Measurements from ENCODE around the gene ARFRP1.

ARFRP1 gene

GRCh38 chr20:63690003-63690897 is 17.5 kb downstream of the ARFRP1 start:
- DNase-seq, result no peak

GRCh38 chr20:63689046-63690002 is 18.5 kb downstream of the ARFRP1 start:
- DNase-seq, result no peak

GRCh38 chr20:63688228-63689045 is 19.3 kb downstream of the ARFRP1 start:
- DNase-seq, result no peak

GRCh38 chr20:63687419-63688178 is 20.2 kb downstream of the ARFRP1 start:
- no peak for DNase-seq

GRCh38 chr20:63686492-63687321 is 21.1 kb downstream of the ARFRP1 start:
- DNase-seq, result no peak

- DNase-seq, result no peak
Observed at GRCh38 chr20:63686094-63686491, 21.7 kb downstream of the ARFRP1 start.

GRCh38 chr20:63685269-63686026 is 22.3 kb downstream of the ARFRP1 start:
- no peak for DNase-seq

- DNase-seq, result no peak
Observed at GRCh38 chr20:63682384-63683139, 25.2 kb downstream of the ARFRP1 start.

- DNase-seq, result no peak
Observed at GRCh38 chr20:63681609-63682142, 26.1 kb downstream of the ARFRP1 start.

GRCh38 chr20:63680857-63681608 is 26.7 kb downstream of the ARFRP1 start:
- DNase-seq, result no peak

- DNase-seq, result no peak
Observed at GRCh38 chr20:63680427-63680826, 27.3 kb downstream of the ARFRP1 start.

GRCh38 chr20:63679799-63680305 is 27.9 kb downstream of the ARFRP1 start:
- DNase-seq, result no peak

- DNase-seq, result no peak
Observed at GRCh38 chr20:63678667-63679465, 28.9 kb downstream of the ARFRP1 start.

- DNase-seq, result no peak
Observed at GRCh38 chr20:63678071-63678470, 29.7 kb downstream of the ARFRP1 start.

GRCh38 chr20:63675681-63676368 is 32.0 kb downstream of the ARFRP1 start:
- no peak for DNase-seq

GRCh38 chr20:63673951-63674350 is 33.8 kb downstream of the ARFRP1 start:
- DNase-seq, result no peak

GRCh38 chr20:63672666-63673065 is 35.1 kb downstream of the ARFRP1 start:
- no peak for DNase-seq

All from DMS79 treated with DMSO at 0.1 percent for 48 hours (cell line).